Midbrain (tissue), 1 donor: ENCODE data around the gene WDR62.

Experiments used
- DNase-seq: peaks from one replicate; lab custom pipeline; 2025; lab: John Stamatoyannopoulos, UW

Gene WDR62

DNA sequence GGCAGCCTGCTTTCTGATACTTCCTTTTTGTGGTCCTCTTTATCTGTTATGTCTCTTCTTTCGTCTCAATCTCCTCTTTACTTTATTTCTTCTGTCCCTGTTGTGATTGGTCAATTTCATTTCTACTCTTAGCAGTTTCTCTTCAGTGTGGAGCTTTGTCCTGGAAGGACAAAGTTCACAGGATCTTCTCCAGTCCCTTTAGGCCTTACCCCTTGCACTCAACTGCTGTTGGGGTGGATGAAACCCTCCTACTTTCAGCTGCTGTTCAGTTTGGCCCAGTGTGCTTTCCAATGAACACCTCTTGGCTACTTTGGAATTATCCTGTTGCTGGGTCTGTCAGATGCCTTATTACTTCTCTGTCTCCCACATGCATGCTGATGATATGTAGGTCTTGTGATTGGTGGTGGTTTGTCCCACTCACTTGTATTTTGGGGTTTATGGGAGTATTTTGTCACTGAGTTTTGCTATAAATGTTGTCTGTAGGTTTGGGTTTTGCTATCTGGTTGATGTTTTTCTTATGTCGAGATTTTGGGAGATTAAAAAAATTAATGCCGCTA lies 24.8 kb downstream of the WDR62 start:
- no peak for DNase-seq

DNA sequence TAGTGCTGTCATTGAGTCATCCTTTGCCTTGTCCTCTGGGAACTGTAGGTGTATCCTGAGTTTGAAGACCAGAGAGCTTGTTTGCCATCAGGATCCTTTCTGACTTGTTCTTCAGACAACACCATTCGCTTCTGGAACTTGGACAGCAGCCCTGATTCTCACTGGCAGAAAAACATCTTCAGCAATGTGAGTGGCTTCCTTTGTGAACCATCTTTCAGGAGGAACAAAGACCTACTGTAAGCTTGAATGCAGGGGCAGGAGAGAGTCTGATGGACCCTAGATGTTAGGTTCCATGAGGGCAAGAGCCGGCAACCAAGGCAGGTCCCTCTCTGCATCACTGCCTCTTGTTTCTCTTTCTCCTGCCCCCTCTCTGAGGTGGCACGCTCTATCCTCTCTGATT lies 26.7 kb downstream of the WDR62 start:
- DNase-seq, result peak; percentile 73

DNA sequence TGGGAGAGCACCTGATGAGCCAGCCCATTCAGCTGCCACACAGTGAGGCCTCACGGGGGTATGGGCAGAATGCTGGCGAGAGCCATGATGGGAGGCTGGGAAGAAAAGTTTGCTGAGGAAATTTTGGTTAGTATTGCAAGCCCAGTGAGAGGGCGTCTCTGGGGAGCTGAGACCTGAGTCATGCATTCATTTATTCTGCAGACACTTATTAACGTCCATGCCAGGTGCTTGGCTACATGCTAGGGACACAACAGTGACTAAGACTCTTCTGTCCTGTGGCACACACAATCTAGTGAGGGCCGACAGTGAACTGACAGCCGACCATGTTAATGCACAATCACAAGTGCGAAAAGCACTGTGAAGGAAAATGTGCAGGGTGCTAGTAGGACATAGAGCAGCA lies 27.2 kb downstream of the WDR62 start:
- no peak for DNase-seq

DNA sequence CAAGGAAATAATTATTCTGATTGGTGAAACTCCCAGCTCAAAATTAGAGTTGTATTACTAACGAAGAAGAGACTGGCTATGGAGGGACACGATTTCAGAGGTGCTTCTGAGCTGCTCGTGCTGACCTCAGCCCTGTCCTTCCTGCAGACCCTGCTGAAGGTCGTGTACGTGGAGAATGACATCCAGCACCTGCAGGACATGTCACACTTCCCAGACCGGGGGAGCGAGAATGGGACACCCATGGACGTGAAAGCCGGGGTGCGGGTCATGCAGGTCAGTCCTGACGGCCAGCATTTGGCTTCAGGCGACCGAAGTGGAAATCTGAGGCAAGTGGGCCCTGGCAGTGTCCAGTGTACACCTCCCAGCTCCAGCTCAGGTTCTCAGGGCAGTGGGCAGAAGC lies 28.2 kb downstream of the WDR62 start:
- DNase-seq, result no peak

DNA sequence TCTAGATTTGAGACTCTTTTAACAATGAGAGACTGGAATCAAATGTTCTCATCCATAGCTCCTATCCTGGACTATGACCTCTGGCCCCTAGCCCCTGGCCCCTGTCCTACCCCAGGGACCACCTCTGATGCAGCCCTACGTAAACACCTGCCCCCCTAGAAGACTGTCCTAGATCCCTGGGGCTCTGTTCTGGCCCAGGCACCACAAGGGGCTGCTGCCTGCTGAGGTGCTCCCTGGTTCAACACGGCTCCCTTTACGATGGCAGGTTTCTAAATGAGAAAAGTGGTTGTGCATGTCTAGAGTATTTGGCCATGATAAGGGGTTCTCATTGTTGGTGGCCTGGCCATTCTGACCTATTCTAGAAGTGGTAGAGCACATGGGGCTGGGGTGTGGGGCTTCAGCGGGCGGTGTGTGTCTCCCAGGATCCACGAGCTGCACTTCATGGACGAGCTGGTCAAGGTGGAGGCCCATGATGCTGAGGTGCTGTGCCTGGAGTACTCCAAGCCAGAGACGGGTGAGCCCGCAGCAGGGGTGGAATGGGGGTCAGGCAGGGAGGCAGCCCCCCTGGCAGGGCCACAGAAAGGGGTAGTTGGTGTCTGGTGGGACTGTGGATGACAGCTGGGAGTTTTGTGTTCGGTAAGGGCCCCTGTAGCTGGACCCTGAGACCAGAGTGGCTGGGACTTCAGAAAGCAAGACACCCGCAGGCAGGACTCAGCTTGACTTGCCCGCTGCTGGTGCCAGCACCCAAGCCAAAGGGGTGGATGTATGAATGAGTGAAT lies 29.7 kb downstream of the WDR62 start:
- no peak for DNase-seq

DNA sequence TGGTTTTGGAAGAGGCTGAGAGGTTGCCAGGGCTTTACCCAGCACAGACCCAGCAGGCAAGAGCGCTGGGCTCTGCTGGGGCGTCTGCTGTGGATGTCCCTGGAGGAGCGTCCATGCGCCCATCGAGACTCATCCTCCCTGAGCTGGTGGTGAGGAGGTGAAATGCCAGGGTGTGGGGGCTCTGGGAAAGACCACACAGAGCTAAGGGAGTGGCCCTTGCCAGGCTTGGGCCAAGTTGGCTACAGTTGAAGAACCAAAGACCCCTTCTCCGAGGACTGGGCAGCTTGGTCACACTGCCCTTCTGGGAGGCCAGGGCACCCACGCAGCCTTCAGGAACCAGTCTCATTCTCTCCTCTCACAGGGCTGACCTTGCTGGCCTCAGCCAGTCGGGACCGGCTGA lies 31.6 kb downstream of the WDR62 start:
- DNase-seq, result no peak

DNA sequence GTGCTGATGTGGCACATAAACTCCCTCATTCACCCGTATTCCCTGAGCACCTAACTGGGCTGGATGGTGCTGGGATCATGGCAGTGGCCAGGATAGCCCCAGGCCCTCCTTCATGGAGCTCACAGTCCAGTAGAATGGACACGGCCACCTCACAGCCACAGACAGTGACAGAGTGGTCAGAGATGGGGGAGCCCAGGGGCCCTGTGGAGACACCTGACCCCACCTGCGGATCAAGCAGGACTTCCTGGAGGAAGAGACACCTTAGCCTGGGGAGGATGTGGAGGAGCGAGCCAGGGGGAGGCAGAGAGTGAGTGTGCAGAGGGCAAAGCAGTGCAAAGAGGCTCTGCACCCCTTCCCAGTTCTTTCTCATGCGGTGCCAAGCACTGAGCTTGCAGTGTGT lies 35.1 kb downstream of the WDR62 start:
- DNase-seq, result no peak

DNA sequence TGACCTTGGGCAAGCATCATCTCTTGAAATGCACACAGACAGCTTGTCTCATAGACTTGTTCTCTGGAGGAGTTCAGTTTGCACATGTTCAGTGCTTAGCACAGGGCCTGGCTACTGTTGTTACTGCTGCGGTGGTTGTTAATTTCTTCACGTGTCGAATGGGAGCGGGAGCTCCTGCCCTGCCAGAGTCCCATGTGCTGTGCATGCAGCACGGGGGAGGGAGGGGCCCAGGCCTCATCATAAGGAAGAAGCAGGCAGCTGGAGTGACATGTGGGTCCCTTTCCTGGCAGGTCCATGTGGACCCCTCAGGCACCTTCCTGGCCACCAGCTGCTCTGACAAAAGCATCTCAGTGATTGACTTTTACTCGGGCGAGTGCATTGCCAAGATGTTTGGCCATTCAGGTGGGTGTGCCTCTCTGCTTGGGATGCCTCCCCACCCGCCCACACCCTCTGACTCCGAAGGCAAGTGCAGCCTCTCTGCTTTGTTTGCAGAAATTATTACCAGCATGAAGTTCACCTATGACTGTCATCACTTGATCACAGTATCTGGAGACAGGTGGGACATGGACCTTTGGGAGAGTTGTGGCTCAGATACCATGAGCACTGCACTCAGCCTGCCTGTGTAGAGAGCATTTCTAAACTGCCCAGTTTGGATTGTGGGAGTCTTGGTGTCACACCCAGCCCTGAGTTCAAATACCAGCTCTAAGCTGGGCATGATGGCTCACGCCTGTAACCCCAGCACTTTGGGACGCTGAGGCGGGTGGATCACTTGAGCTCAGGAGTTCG lies 36.4 kb downstream of the WDR62 start:
- no peak for DNase-seq

DNA sequence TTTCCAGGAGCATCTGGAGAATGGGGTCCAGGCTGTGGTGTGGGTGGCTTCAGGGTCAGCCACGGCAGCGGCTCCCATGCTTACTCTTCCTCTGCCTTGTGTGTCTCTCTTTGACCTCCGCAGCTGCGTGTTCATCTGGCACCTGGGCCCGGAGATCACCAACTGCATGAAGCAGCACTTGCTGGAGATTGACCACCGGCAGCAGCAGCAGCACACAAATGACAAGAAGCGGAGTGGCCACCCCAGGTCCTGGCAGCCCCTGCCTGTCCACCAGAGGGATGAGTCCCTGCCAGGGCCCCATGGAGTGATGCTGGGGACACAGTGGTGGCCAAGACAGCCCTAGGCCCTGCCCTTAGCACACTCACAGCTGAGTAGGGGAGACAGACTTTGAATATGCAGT lies 37.9 kb downstream of the WDR62 start:
- DNase-seq, result no peak

DNA sequence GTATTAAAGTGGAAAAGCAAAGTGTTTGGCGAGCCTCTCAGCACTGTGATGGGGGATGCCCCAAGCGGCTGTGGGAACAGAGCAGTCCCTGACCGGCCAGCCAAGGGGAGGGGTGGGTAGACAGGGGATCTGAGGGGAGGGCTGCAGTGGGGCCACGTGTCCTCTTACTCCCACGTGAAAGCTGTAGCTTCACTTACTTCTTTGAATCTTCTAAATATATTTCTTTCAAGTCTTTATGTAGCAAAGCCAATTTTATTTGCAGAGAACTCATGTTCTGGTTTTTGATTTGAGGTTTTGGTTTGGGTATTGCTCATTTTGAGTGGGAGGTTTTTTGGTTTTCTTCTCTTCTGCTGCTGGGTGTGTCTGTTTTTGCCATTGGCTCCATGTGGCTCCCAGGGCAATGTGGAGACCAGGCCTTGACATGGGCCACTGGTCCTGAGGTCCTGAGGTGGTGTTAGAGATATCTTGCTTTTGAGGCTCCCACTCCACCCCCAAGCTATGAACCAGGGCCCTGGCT lies 38.5 kb downstream of the WDR62 start:
- no peak for DNase-seq

DNA sequence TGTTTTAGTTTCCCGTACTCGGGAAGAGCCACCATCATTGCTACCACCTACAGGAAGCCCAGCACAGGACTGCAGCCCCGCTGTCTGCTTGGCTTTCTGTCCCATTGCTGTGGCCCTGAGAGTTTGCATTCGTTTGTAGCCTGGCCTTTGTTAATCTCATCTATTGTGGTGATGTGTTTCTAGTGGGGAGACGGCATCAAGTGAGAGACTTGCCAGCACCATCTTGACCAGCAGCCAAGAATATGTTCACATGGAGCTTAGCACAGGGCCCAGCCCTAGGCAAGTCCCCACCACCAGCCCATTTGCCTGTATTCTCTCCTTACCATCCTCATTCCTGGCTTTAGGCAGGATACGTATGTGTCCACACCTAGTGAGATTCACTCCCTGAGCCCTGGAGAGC lies 39.0 kb downstream of the WDR62 start:
- peak; percentile 67 for DNase-seq

DNA sequence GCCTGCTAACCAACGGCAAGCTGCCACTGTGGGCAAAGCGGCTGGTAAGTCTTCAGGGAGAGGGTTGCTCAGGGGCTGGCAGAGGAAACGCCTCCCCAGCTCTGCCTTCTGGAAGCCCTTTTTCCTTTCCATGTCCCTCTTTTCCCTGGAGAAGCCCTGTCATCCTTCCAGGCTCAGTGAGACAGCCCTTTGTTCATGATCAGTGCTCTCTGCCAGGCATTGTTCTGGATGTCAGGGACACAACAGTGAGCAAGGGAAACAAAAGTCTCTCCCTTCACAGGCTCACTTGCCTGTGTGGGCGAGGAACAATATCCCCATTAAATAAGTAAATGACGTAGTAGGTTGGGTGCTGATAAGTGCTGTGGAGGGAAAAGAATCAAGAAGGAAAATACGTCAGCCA lies 42.3 kb downstream of the WDR62 start:
- DNase-seq, result peak; percentile 90

DNA sequence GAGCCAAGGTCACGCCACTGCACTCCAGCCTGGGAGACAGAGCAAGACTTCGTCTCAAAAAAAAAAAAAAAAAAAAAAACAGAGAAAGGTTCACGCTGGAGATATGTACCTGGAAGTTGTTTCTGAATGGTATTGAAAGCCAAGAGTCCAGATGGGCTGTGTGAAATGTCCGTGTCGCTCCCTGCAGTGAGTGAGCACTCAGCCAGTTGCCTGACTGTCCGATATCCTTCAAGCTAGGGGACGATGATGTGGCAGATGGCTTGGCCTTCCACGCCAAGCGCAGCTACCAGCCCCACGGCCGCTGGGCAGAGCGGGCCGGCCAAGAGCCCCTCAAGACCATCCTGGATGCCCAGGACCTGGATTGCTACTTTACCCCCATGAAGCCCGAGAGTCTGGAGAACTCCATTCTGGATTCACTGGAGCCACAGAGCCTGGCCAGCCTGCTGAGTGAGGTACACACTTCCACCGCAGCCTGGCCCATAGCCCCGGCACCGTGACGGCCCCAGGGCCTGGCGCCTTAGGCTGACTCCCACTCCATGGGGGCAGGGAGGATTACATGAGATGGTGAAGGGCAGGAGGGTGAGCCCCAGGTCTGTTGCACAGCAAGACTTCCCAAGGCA lies 44.6 kb downstream of the WDR62 start:
- DNase-seq, result no peak

DNA sequence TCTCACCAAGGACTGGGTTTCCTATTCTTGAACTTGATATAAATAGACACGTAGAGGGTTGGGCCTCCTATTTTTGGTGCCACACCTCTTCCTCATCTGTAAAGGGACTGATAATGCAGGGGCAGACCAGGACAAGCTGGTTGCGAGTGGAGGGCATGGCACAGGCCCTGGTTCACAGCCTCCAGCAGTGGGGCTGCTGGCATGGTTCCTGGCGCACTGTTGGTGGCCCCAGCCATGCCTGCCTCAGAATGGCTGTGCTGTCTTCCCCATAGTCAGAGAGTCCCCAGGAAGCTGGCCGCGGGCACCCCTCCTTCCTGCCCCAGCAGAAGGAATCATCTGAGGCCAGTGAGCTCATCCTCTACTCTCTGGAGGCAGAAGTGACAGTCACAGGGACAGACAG lies 45.8 kb downstream of the WDR62 start:
- peak; percentile 17 for DNase-seq

DNA sequence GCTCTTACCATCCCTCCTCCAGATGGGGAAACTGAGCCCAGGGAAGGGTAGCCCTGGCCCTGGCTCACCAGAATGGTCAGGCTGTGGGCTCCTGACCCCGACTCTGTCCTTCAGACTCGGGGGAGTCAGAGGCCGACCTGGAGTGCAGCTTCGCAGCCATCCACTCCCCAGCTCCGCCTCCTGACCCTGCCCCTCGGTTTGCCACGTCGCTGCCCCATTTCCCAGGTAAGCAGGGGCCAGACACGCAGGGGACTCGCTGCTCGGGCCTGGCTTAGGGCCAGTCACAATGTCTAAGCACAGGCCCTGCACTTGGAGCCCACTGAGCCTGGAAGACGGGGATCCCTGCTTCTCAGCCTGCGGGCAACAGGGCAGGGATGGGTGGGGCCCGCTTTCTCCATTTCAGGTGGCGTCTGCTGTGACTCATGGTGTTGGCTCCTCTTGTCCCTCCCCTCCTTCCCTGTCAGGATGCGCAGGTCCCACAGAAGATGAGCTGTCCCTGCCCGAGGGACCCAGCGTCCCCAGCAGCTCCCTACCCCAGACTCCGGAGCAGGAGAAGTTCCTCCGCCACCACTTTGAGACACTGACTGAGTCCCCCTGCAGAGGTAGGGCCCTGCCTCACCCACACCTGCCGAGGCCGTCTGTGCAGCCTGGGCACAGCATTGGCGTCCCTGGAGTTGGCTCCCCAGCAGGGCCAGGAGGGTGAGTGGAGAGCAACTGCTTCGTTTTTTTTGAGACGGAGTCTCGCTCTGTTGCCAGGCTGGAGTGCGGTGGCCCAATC lies 47.0 kb downstream of the WDR62 start:
- no peak for DNase-seq

DNA sequence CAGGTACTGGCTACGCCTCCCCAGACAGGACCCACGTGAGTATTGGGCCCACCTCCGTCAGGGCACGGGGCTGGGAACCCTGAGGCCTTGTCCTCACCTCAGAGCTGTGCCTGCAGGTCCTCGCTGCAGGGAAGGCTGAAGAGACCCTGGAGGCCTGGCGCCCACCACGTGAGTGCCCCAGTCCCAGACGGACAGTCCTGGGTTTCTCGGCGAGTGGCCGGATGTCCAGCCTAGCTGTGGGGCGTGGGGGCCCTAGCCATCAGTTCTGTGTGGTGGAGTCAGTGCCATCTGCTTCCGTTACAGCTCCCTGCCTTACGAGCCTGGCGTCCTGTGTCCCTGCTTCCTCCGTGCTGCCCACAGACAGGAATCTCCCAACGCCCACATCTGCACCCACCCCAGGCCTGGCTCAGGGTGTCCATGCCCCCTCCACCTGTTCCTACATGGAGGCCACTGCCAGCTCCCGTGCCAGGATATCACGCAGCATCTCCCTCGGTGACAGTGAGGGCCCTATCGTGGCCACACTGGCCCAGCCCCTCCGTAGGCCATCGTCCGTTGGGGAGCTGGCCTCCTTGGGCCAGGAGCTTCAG lies 48.4 kb downstream of the WDR62 start:
- DNase-seq, result no peak

DNA sequence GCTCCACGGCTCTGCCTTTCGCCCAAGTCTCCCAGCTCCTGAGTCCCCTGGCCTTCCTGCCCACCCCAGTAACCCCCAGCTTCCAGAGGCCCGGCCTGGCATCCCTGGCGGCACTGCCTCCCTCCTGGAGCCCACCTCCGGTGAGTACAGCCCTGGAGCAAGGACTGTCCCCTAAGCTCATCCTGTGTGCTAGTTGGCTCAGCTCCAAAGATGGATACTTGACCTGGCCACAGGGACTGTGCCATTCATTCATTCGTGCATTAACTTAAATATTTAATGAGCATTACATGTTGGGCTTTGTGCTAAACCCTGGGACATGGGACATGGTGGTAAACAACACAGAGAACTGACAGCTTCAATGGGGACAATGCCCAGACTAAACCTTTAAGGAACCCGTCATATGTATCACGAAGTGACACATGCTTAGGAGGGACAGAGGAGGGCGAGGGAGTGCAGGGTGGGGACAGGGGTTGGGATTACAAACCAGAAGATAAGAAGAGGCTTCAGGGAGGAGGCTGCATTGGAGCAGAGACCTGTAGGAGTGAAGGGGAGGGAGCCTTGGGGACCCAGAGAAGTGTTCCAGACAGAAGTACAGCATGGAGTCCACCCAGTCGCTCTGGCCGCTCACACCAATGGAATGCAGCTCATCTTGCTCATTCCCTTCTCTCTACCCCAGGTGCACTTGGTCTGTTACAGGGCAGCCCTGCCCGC lies 49.3 kb downstream of the WDR62 start:
- DNase-seq, result no peak

DNA sequence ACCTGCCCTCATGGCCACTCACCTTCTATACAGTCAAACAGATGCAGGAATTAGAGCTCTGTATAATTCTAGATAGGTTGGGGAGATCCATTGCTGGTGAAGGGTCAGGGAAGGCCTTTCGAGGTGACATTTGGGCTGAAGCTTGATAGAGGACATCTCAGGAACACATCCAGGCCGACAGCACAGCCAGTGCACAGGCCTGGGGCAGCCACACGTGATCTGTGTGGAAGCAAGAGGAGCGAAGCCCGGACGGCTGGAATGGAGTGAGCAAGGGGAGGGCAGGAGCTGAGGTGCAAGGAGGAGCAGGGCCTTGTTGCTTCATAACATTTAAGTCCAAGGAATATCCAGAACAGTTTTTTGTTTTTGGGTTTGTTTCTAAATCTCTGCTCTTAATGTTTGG lies 51.7 kb downstream of the WDR62 start:
- no peak for DNase-seq

DNA sequence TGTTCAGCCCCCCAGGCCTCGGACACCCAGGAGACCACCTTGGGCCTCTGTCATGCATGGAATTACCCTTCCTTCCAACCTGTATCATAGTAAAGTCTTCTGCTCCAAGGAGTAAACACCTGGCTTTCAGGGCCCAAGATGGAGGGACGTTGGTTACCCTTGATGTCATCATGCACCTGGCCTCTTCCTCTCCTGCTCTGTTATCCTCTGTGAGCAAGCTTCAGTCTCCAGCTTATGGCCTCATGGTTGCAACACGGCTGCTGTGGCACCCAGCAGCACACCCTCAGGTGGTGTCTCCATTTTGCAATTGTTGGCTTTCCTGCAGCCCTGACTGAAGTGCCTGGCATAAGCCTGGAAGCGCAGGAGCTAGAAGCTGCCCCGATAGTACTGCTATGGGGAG lies 52.3 kb downstream of the WDR62 start:
- no peak for DNase-seq

DNA sequence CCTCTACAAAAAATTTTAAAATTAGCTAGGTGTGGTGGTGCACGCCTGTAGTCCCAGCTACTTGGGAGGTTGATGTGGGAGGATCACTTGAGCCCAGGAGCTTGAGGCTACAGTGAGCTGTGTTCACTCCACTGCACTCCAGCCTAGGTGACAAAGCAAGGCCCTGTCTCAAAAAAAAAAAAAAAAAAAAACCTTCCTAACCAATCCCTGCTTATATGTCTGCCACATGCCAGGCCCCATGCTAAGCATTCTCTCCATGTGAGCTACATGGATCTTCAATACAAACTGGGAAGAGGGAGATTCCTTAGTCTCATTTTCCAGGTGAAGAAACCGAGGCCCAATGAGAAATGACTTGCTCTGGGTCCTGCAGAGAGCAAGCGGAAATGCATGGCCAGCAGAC lies 54.0 kb downstream of the WDR62 start:
- no peak for DNase-seq
